IPS-11a (cell line): ENCODE measurements around the gene SPHK1.

Experiments
- H3K4me3 ChIP-seq: one replicate; pipeline ENCODE4 v1.5.1; 2013; ENCODE audit warnings: low read depth, low read length, control low read depth

The SPHK1 gene

GRCh38 chr17:76360461-76360860, 23.9 kb upstream of the SPHK1 start:
- no peak overlapping the region for H3K4me3 ChIP-seq

GRCh38 chr17:76363107-76363842, 21.1 kb upstream of the SPHK1 start:
- no peak overlapping the region for H3K4me3 ChIP-seq

DNA sequence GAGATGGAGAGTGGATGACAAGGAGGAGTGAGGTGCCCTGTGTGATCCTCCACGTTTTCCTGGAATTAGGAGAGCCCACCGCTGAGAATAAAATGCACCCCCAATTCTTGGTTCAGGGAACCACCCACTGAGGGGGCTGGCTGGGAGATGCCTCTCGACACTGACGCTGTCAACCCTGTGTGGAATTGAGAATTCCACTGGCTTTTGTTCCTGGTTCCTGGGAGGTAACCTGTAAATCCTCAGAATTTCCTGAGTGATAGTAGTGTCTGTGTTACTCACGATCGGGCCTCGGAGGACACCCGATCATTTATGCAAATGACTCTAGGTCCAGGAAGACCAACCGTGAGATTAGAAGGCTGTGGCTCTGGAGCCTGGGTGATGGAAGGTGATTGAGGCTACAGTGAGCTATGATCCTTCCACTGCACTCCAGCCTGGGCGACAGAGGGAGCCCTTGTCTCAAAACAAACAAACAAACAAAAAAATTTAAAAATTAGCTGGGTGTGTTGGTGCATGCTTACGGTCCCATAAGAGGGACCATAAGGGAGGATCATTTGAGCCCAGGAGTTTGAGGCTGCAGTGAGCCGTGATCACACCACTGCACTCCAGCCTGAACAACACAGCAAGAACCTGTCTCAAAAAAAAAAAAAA, 19.0 kb upstream of the SPHK1 start:
- H3K4me3 ChIP-seq, result no peak overlapping the region

- no peak overlapping the region for H3K4me3 ChIP-seq
Measured at GRCh38 chr17:76366247-76366646, 18.2 kb upstream of the SPHK1 start.

DNA sequence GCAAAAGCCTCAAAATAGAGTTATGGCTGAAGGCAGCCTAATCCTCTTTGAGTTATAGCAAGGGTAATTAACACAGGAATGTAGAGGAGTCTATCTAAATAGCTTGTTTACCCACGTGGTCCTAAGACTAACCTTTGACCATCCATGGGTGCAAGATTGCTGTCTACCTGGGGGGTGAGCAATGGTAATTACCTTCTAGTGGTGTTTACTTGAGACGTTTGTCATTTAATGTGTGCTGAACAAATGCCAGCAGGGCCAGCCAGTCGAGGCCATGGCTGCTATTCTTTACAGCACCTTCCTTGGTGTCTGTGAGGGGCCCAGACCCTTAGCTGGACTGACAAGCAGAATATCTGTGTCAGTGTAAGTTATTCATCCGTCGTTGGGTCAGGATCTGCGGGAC, 16.8 kb upstream of the SPHK1 start:
- no peak overlapping the region for H3K4me3 ChIP-seq

- no peak overlapping the region for H3K4me3 ChIP-seq
Measured at GRCh38 chr17:76368545-76368944, 15.9 kb upstream of the SPHK1 start.

GRCh38 chr17:76369379-76369778, 15.0 kb upstream of the SPHK1 start:
- H3K4me3 ChIP-seq, result no peak overlapping the region

DNA sequence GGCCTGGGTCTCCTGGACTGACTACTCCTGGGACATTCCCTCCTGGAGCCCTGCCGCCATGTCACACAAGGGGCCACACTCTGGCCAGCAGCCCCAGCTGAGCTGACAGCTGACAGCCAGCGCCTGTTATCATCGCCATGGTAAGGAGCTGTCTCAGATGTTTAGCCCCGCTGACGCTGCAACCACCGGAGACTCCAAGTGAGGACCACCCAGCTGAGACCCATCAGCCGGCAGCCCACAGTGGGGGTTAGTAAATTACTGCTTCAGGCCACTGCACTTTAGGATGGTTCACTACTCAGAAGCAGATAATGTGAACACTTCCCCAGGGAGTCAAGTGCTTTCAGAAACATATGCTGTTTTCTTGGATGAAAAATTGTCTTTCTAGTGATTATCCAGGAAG, 14.6 kb upstream of the SPHK1 start:
- H3K4me3 ChIP-seq, result no peak overlapping the region

- no peak overlapping the region for H3K4me3 ChIP-seq
Measured at GRCh38 chr17:76370261-76370993, 14.0 kb upstream of the SPHK1 start.

- H3K4me3 ChIP-seq, result no peak overlapping the region
Measured at GRCh38 chr17:76371656-76372628, 12.5 kb upstream of the SPHK1 start.

- H3K4me3 ChIP-seq, result no peak overlapping the region
Measured at GRCh38 chr17:76376318-76377133, 7.9 kb upstream of the SPHK1 start.

GRCh38 chr17:76378548-76379274, 5.7 kb upstream of the SPHK1 start:
- no peak overlapping the region for H3K4me3 ChIP-seq

GRCh38 chr17:76379275-76379641, 5.2 kb upstream of the SPHK1 start:
- H3K4me3 ChIP-seq, result no peak overlapping the region

- H3K4me3 ChIP-seq, result no peak overlapping the region
Measured at GRCh38 chr17:76379646-76380376, 4.6 kb upstream of the SPHK1 start.

DNA sequence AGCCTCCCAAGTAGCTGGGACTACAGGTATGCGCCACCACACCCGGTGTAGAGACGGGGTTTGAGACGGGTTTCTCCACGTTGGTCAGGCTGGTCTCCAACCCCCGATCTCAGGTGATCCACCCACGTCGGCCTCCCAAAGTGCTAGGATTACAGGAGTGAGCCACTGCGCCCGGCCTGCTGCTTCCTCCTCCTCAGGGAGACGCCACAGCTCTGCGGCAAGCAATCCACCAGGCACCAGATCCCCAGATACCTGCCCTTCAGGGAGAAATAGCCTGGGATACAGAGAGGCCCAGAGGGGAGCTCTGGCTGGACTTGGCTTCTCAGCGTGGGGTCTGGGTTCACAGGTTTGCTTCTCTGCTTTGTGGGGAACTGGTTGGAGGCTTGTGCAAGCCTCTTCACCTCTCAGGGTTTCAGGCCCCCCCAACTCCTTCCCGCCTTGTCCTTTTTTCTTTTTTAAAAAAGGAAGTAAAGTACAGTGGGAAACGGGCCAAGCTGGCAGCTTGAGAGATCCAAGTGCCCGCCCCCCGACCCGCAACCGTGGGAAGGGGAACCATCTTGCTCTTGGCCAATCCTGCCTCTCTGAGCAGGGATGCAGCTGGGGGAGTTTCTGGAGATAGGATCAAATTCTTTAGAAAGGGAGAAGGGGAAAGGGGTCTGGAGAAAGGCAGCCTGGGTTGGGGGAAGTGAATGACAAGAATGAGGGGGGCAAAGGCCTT, 2.6 kb upstream of the SPHK1 start:
- H3K4me3 ChIP-seq, result no peak overlapping the region

DNA sequence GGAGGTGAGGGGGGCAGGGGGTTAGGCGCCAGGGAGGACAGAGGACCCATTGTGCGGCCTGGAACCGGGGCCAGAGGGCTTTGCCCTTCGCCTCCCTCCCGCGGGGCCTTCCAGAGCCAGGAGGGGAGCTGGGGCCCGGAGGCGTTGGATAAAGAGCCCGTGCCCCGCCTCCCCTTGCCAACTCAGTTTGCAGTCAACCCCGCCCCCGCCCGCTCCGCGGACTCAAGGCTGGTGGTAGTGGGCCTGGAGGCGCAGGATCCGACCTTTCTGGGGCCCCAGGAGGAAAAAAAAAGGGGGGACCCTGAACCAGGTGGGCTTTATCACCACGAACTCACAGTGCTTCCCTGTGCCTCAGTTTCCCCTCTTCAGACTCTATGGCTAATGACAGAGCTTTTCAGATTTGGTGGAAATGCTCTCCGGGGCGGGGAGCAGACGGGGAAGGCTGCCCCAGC, 2.0 kb upstream of the SPHK1 start:
- H3K4me3 ChIP-seq, result peak overlapping the region; percentile 46

GRCh38 chr17:76382803-76383545, 1.4 kb upstream of the SPHK1 start:
- peak overlapping the region; percentile 46 for H3K4me3 ChIP-seq
